A549 (cell line): ENCODE results near the gene FOLR1. TPM values are rescaled to one million over a fixed set of nuclear protein-coding genes. Genes with fewer than 3 reads are reported as not detected.

Source experiments
- ATAC-seq, 2 experiments: fragments of 200-7000 bp in 1 of 2; fragments of >200 bp in 1 of 2; cut with Nextera tagmentation in 1 of 2; cut with Tn5 transposase in 1 of 2; 3 replicates each; pipeline versions ENCODE4 v1.8.0 to v1.9.1; 2018 to 2020; ENCODE audit warnings: mild to moderate bottlenecking in 1 of 2, moderate library complexity in 1 of 2
- CTCF ChIA-PET: fragments of 300-600 bp; sonication (Branson Sonifier 250); formaldehyde crosslinking; extraction: SDS; loops from one replicate; lab custom pipeline; 2021; ENCODE audit warnings: antibody characterized with exemption, inconsistent platforms; lab: Yijun Ruan, JAX
- POLR2A ChIA-PET: fragments of 350-600 bp; formaldehyde crosslinking; extraction: SDS; loops from one replicate; lab custom pipeline; 2021; ENCODE audit warnings: antibody characterized with exemption, inconsistent platforms; lab: Yijun Ruan, JAX
- DNase-seq, 2 experiments: peaks; one replicate each; pipeline versions ENCODE4 v3.0.0 to v3.0.0-alpha.2; 2011 to 2016; ENCODE audit warnings: low read depth in 1 of 2, low spot score in 1 of 2
- FAIRE-seq: peaks from 2 replicates; lab custom pipeline; 2011; peaks lifted over from hg19 to GRCh38; lab: Jason Lieb, UNC
- H3K27ac ChIP-seq, 2 experiments: fragments of >200 bp; sonication (Bioruptor Twin); formaldehyde crosslinking; 3 replicates each; pipeline ENCODE4 v1.5.1; 2016 to 2017
- H3K4me1 ChIP-seq: fragments of >200 bp; sonication (Bioruptor Twin); formaldehyde crosslinking; 3 replicates; pipeline ENCODE4 v1.6.1; 2016
- H3K4me2 ChIP-seq: fragments of >200 bp; sonication (Bioruptor Twin); formaldehyde crosslinking; 3 replicates; pipeline ENCODE4 v1.6.1; 2016
- H3K4me3 ChIP-seq: fragments of >200 bp; sonication (Bioruptor Twin); formaldehyde crosslinking; 3 replicates; pipeline ENCODE4 v1.5.1; 2016
- H3K9me3 ChIP-seq: fragments of >200 bp; sonication (Bioruptor Twin); formaldehyde crosslinking; 3 replicates; pipeline ENCODE4 v1.6.1; 2016
- ATOH8 ChIP-seq: fragments of 250-450 bp; sonication (Bioruptor Pico); IDR thresholded peaks from 2 replicates; pipeline ENCODE4 v1.5.0; 2020; ENCODE audit warnings: low read depth, mild to moderate bottlenecking, moderate library complexity
- BCL3 ChIP-seq: fragments of >200 bp; sonication (Bioruptor Twin); formaldehyde crosslinking; IDR thresholded peaks from 3 replicates; pipeline ENCODE4 v1.6.1; 2016
- BHLHE40 ChIP-seq: IDR thresholded peaks from 2 replicates; pipeline ENCODE4 v1.6.1; 2012; ENCODE audit warnings: low read depth, low read length, inconsistent platforms
- CBX8 ChIP-seq: fragments of 200-600 bp; sonication (generic); IDR thresholded peaks from 2 replicates; pipeline ENCODE4 v1.6.1; 2016
- CEBPB ChIP-seq, 2 experiments: fragments of >200 bp in 1 of 2; sonication (Bioruptor Twin) in 1 of 2; formaldehyde crosslinking in 1 of 2; IDR thresholded peaks; 2 replicates each; pipeline ENCODE4 v1.6.1; 2012 to 2016
- CTCF ChIP-seq: fragments of >200 bp; sonication (Bioruptor Twin); formaldehyde crosslinking; IDR thresholded peaks from 3 replicates; pipeline ENCODE4 v1.5.1; 2016
- EHF ChIP-seq: fragments of 250-450 bp; sonication (Bioruptor Pico); IDR thresholded peaks from 2 replicates; pipeline ENCODE4 v1.5.0; 2020; ENCODE audit warnings: mild to moderate bottlenecking
- EHMT2 ChIP-seq: fragments of 200-600 bp; sonication (generic); IDR thresholded peaks from 2 replicates; pipeline ENCODE4 v1.6.1; 2016; ENCODE audit warnings: antibody characterized with exemption, low read depth, mild to moderate bottlenecking, moderate library complexity
- ESRRA ChIP-seq: fragments of 150-350 bp; IDR thresholded peaks from 2 replicates; pipeline ENCODE4 v1.6.1; 2014; ENCODE audit warnings: mild to moderate bottlenecking, low read length, borderline replicate concordance
- FOSB ChIP-seq: fragments of 250-450 bp; sonication (Bioruptor Pico); IDR thresholded peaks from 2 replicates; pipeline ENCODE4 v1.5.0; 2020; ENCODE audit warnings: mild to moderate bottlenecking, moderate library complexity
- FOSL2 ChIP-seq, 2 experiments: fragments of 450-650 bp in 1 of 2; fragments of >200 bp in 1 of 2; sonication (Bioruptor Twin) in 1 of 2; formaldehyde crosslinking; IDR thresholded peaks; 2 replicates each; pipeline versions ENCODE4 v1.5.0 to v1.6.1; 2016 to 2020; ENCODE audit warnings: mild to moderate bottlenecking in 1 of 2, moderate library complexity in 1 of 2
- GATA3 ChIP-seq: IDR thresholded peaks from 2 replicates; pipeline ENCODE4 v1.6.1; 2012; ENCODE audit warnings: borderline replicate concordance
- HDAC2 ChIP-seq: fragments of 200-600 bp; sonication (generic); IDR thresholded peaks from 2 replicates; pipeline ENCODE4 v1.6.1; 2016
- HES2 ChIP-seq: fragments of >200 bp; sonication (Bioruptor Twin); formaldehyde crosslinking; IDR thresholded peaks from 2 replicates; pipeline ENCODE4 v1.6.1; 2016
- HEYL ChIP-seq: fragments of 250-450 bp; sonication (Bioruptor Pico); IDR thresholded peaks from 2 replicates; pipeline ENCODE4 v1.8.0; 2021; ENCODE audit warnings: mild to moderate bottlenecking, moderate library complexity
- HOXA7 ChIP-seq: fragments of 250-450 bp; sonication (Bioruptor Pico); IDR thresholded peaks from 2 replicates; pipeline ENCODE4 v1.5.0; 2020; ENCODE audit warnings: mild to moderate bottlenecking, moderate library complexity
- HOXB13 ChIP-seq: fragments of 250-450 bp; sonication (Bioruptor Pico); IDR thresholded peaks from 2 replicates; pipeline ENCODE4 v1.5.0; 2020; ENCODE audit warnings: low read depth, mild to moderate bottlenecking, moderate library complexity
- HOXB5 ChIP-seq: fragments of 250-450 bp; sonication (Bioruptor Pico); IDR thresholded peaks from 2 replicates; pipeline ENCODE4 v1.5.0; 2020; ENCODE audit warnings: mild to moderate bottlenecking, moderate library complexity
- MAFK ChIP-seq: fragments of 450-650 bp; IDR thresholded peaks from 2 replicates; pipeline ENCODE4 v1.6.1; 2014; ENCODE audit not compliant: partially characterized antibody
- MYC ChIP-seq: IDR thresholded peaks from 2 replicates; pipeline ENCODE4 v1.6.1; 2012; ENCODE audit warnings: mild to moderate bottlenecking, inconsistent platforms, low read length, improper control_type of control experiment, borderline replicate concordance
- NFE2L2 ChIP-seq: fragments of 150-350 bp; conservative IDR thresholded peaks from 2 replicates; pipeline ENCODE4 v1.6.1; 2014; ENCODE audit warnings: low read length
- PHF8 ChIP-seq: fragments of 200-600 bp; sonication (generic); IDR thresholded peaks from 2 replicates; pipeline ENCODE4 v1.6.1; 2016; ENCODE audit warnings: low read depth, mild to moderate bottlenecking, antibody characterized with exemption, moderate library complexity, borderline replicate concordance
- POLR2AphosphoS2 ChIP-seq: conservative IDR thresholded peaks from 2 replicates; pipeline ENCODE4 v1.6.1; 2012; ENCODE audit warnings: low read length, improper control_type of control experiment, inconsistent platforms
- RAD21 ChIP-seq, 2 experiments: fragments of >200 bp in 1 of 2; sonication (Bioruptor Twin) in 1 of 2; formaldehyde crosslinking in 1 of 2; IDR thresholded peaks in 1 of 2; conservative IDR thresholded peaks in 1 of 2; 2 replicates in 1 of 2; 3 replicates in 1 of 2; pipeline ENCODE4 v1.6.1; 2012 to 2018; ENCODE audit warnings: inconsistent platforms in 1 of 2
- RCOR1 ChIP-seq: fragments of 150-350 bp; IDR thresholded peaks from 2 replicates; pipeline ENCODE4 v1.6.1; 2014; ENCODE audit warnings: antibody characterized with exemption, low read length, low read depth
- RFX5 ChIP-seq: fragments of 450-650 bp; IDR thresholded peaks from 2 replicates; pipeline ENCODE4 v1.7.1; 2014; ENCODE audit warnings: antibody characterized with exemption, mild to moderate bottlenecking, moderate library complexity
- TFCP2L1 ChIP-seq: fragments of 250-450 bp; sonication (Bioruptor Pico); IDR thresholded peaks from 2 replicates; pipeline ENCODE4 v1.5.0; 2021; ENCODE audit warnings: mild to moderate bottlenecking
- ZC3H11A ChIP-seq: fragments of 450-650 bp; IDR thresholded peaks from 2 replicates; pipeline ENCODE4 v1.6.1; 2014; ENCODE audit warnings: antibody characterized with exemption, mild to moderate bottlenecking
- ZFP36 ChIP-seq: fragments of 450-650 bp; IDR thresholded peaks from 2 replicates; pipeline ENCODE4 v1.6.1; 2014; ENCODE audit warnings: borderline replicate concordance; ENCODE audit not compliant: partially characterized antibody
- ZSCAN20 ChIP-seq: fragments of 250-450 bp; sonication (Bioruptor Pico); IDR thresholded peaks from 2 replicates; pipeline ENCODE4 v1.8.0; 2022; ENCODE audit warnings: mild to moderate bottlenecking, moderate library complexity
- WGBS: methylation state at CpG from one replicate; pipeline ENCODE4 v1.1.6; 2017; ENCODE audit errors: missing lambda C conversion rate; 5-methylcytosine and 5-hydroxymethylcytosine counted together
- polyA plus RNA-seq, 4 experiments: library from polyadenylated mRNA; depleted of rRNA in 3 of 4; stranded (reverse); fragments of >200 nt; fragmentation: RNase III in 1 of 4; extraction: RNeasy Plus Mini Kit Qiagen cat#74134 plus additional on column Dnase treatment in 1 of 4; gene quantifications; 2 replicates in 3 of 4; 3 replicates in 1 of 4; pipeline ENCODE4 v1.2.3, GENCODE V29; 2011 to 2017

Gene FOLR1
- polyA plus RNA-seq, 2 of the 4 experiments (the other 2 are of a cell fraction), result 0.08 to 0.22 TPM

GRCh38 chr11:72244060-72244360 is 52.1 kb downstream of the FOLR1 start, which contains the start of gene PHOX2A:
Gene PHOX2A (minus strand): TSS chr11:72244176. CDS start chr11:72244004, 172 bp downstream.
- H3K4me3 ChIP-seq, result no peak within 1 kb of the TSS
- no peak within 1 kb of the TSS for H3K4me2 ChIP-seq
- H3K4me1 ChIP-seq, result no peaks in the 10 kb centered on the region
- DNase-seq (no peak), ATAC-seq (no peak), FAIRE-seq (no peak)
- no peak within 1 kb of the TSS for H3K27ac ChIP-seq
- ChIA-PET CTCF (no interaction called here), POLR2A (no interaction called here)
- TF ChIP-seq ESRRA, result no peak
- TF ChIP-seq FOSB, result no peak
- TF ChIP-seq HOXB13 (CRISPR knock-in tag), result no peak
- no peak for TF ChIP-seq EHF (CRISPR knock-in tag)
- TF ChIP-seq ZSCAN20 (CRISPR knock-in tag), result no peak
- no peak for TF ChIP-seq GATA3
- TF ChIP-seq PHF8, result no peak
- no peak for TF ChIP-seq ZFP36
- TF ChIP-seq CEBPB (IDR thresholded peaks at IDR 0.05), result no peak
- no peak for TF ChIP-seq HES2
- TF ChIP-seq MAFK, result no peak
- TF ChIP-seq ATOH8, result no peak
- TF ChIP-seq RFX5, result no peak
- no peak for TF ChIP-seq POLR2AphosphoS2
- TF ChIP-seq NFE2L2, result no peak
- no peak for TF ChIP-seq HOXA7 (CRISPR knock-in tag)
- TF ChIP-seq ZC3H11A, result no peak
- TF ChIP-seq TFCP2L1, result no peak
- no peak for TF ChIP-seq CBX8
- no peak for TF ChIP-seq RCOR1
- H3K9me3 ChIP-seq, result 0 out of 3 replicates have a peak, but pooled peaks cover 3% of the 10 kb centered on the region
- WGBS, result 71% methylated on average over 17 of the region's 37 CpGs

GRCh38 chr11:72244361-72245262 is 52.7 kb downstream of the FOLR1 start:
- H3K9me3 ChIP-seq, result 0 out of 3 replicates have a peak, but pooled peaks cover 3% of the 10 kb centered on the region
- no peak for ATAC-seq
- no peak for FAIRE-seq
- DNase-seq, result no peak
- 61% methylated on average over 46 of the region's 46 CpGs for WGBS
- TF ChIP-seq RAD21 (conservative IDR thresholded peaks at IDR 0.05 in 1 of 2, IDR thresholded peaks at IDR 0.05 in 1 of 2) (no peak), ZC3H11A (peak; percentile 2; the same call in 1 of the 2 replicates)
- H3K27ac ChIP-seq, result no peak overlapping the region
- ChIA-PET CTCF (interaction anchor here (0.6 to 1.5 kb wide), 3 partner anchors 8 to 169 kb away, joined by 3 to 5 read pairs (median 4); no protein-coding TSS in a partner anchor), POLR2A (no interaction called here)
- H3K4me2 ChIP-seq, result no peak overlapping the region
- no peak overlapping the region for H3K4me3 ChIP-seq
- H3K4me1 ChIP-seq, result no peaks in the 10 kb centered on the region

GRCh38 chr11:72245263-72245816 is 53.4 kb downstream of the FOLR1 start:
- FAIRE-seq (no peak), ATAC-seq (no peak), DNase-seq (no peak)
- 0 out of 3 replicates have a peak, but pooled peaks cover 3% of the 10 kb centered on the region for H3K9me3 ChIP-seq
- H3K4me1 ChIP-seq, result no peaks in the 10 kb centered on the region
- no peak overlapping the region for H3K27ac ChIP-seq
- 61% methylated on average over 19 of the region's 19 CpGs for WGBS
- H3K4me3 ChIP-seq, result no peak overlapping the region
- no peak overlapping the region for H3K4me2 ChIP-seq
- CTCF ChIA-PET, result interaction anchor here (0.6 to 1.5 kb wide), 4 partner anchors 9 to 242 kb away, joined by 3 to 5 read pairs (median 4); no protein-coding TSS in a partner anchor
- POLR2A ChIA-PET, result no interaction called here
- TF ChIP-seq HOXB5 (CRISPR knock-in tag), result no peak
- no peak for TF ChIP-seq POLR2AphosphoS2
- no peak for TF ChIP-seq FOSL2 (IDR thresholded peaks at IDR 0.05)
- no peak for TF ChIP-seq FOSL2 (CRISPR knock-in tag; IDR thresholded peaks at IDR 0.05)
- TF ChIP-seq HEYL, result no peak
- TF ChIP-seq ZC3H11A, result no peak
- no peak for TF ChIP-seq MYC
- no peak for TF ChIP-seq EHMT2
- no peak for TF ChIP-seq HDAC2
- no peak for TF ChIP-seq NFE2L2
- TF ChIP-seq FOSB, result no peak
- no peak for TF ChIP-seq BCL3
- no peak for TF ChIP-seq BHLHE40
- TF ChIP-seq CTCF, result no peak
